ENCODE data around the gene CD300LB. TPM values are rescaled to one million over a fixed set of nuclear protein-coding genes. Genes with fewer than 3 reads are reported as not detected.

The CD300LB gene
- total RNA-seq, 1 experiment from 2014 or later = not detected

DNA sequence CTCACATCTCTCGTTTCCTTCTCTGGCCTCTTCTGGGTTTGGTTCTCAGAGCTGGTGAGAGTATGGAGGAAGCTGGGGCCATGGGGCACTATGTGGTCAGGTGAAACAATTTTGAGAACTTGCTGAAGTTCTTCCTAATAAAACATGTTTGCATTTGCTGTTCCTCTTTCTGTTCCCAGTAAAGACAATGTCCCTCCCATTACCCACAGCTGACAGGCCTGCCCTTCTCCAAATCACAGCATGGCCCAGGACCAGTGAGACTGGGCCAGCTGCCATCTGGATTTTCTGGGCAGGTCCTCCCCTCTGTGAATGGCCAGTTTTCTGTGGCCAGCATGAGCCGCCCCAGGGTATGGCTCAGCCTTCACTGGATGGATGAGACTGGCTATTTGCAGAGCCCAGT lies 36.1 kb upstream of the CD300LB start, which contains the start of gene CD300H:
TSS of gene CD300H (minus strand) at position 113 of the 400 bp plus-strand sequence.
- TF ChIP-seq FOXK1 (CRISPR knock-in tag; IDR thresholded peaks at IDR 0.05) (no peak), GTF2I (CRISPR knock-in tag; conservative IDR thresholded peaks at IDR 0.05) (no peak), FOXP1 (CRISPR knock-in tag; IDR thresholded peaks at IDR 0.05; ENCODE audit: borderline replicate concordance) (no peak), SOX15 (CRISPR knock-in tag; IDR thresholded peaks at IDR 0.05) (no peak), RELA (CRISPR knock-in tag; IDR thresholded peaks at IDR 0.05; ENCODE audit: borderline replicate concordance) (no peak), MXD4 (CRISPR knock-in tag; IDR thresholded peaks at IDR 0.05; ENCODE audit: borderline replicate concordance) (no peak), KAT7 (CRISPR knock-in tag; IDR thresholded peaks at IDR 0.05; ENCODE audit: borderline replicate concordance) (no peak), NR2C2 (CRISPR knock-in tag; IDR thresholded peaks at IDR 0.05) (no peak)
- TF ChIP-seq, protein P1, sequence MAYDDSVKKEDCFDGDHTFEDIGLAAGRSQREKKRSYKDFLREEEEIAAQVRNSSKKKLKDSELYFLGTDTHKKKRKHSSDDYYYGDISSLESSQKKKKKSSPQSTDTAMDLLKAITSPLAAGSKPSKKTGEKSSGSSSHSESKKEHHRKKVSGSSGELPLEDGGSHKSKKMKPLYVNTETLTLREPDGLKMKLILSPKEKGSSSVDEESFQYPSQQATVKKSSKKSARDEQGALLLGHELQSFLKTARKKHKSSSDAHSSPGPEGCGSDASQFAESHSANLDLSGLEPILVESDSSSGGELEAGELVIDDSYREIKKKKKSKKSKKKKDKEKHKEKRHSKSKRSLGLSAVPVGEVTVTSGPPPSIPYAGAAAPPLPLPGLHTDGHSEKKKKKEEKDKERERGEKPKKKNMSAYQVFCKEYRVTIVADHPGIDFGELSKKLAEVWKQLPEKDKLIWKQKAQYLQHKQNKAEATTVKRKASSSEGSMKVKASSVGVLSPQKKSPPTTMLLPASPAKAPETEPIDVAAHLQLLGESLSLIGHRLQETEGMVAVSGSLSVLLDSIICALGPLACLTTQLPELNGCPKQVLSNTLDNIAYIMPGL (CRISPR knock-in tag; IDR thresholded peaks at IDR 0.05) = no peak
- DNase-seq (ENCODE audit: low spot score) (no peak), ATAC-seq (no peak)
- Mint-ChIP-seq H3K27me3 (ENCODE audit: low read depth) (peaks cover 11% of the 10 kb centered on the region), H3K36me3 (no peaks in the 10 kb centered on the region), H3K4me1 (peaks cover 4% of the 10 kb centered on the region; the same call in 1 of the 2 replicates), H3K4me3 (no peak within 1 kb of the TSS), H3K27ac (no peak within 1 kb of the TSS), H3K9me3 (peaks cover 15% of the 10 kb centered on the region)
- POLR2A ChIA-PET = no interaction called here
- CTCF ChIA-PET = interaction anchor here (1.3 to 3.4 kb wide), 6 partner anchors 90 to 211 kb away, joined by 3 to 37 read pairs (median 21); partner anchors contain the start of gene RAB37

DNA sequence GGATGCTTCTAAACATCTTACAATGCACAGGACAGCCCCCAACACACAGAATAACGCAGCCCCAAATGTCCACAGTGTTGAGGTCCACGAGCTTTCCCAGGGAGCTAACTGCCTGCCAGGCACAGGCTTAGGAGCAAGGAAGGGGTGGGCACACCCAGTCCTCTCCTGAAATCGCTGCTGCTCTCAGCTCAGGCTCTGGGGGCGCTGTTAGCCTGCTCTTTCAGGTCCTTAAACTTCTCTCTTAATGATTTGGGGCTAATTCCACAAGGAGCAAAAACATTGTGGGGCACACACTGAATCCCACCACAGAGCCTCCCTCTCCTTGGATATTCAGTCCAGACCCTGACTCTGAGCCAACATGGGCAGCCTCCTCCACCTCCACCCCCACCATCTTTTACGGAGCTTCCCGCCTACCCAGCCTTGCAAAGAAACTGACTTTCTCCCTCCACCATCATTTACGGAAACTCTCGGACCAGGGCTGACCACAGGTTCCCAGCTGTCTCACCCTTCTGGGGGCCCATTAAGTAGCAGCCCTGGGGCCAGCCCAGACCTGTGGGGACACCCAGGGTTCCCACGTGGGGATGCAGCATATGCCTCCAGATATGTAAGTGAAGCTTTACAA lies 35.0 kb upstream of the CD300LB start:
- DNase-seq (ENCODE audit: low spot score) = peak; percentile 82
- Mint-ChIP-seq H3K4me3 (no peak overlapping the region), H3K9me3 (peaks cover 15% of the 10 kb centered on the region), H3K27me3 (ENCODE audit: low read depth) (peaks cover 18% of the 10 kb centered on the region), H3K27ac (no peak overlapping the region), H3K4me1 (peaks cover 7% of the 10 kb centered on the region; the same call in 1 of the 2 replicates), H3K36me3 (no peaks in the 10 kb centered on the region)
- POLR2A ChIA-PET = interaction anchor here (0.9 kb wide), 1 partner anchor 46 kb away, joined by 3 read pairs; no protein-coding TSS in a partner anchor
- no peak for TF ChIP-seq JUN (CRISPR knock-in tag; IDR thresholded peaks at IDR 0.05)
- TF ChIP-seq CTCF (IDR thresholded peaks at IDR 0.05) = peak; percentile 77
- peak; percentile 96 for ATAC-seq
- CTCF ChIA-PET = interaction anchor here (0.5 to 3.4 kb wide), 64 partner anchors 9 to 1355 kb away, joined by 3 to 37 read pairs (median 4); partner anchors contain the start of genes CD300LD, NAT9 and RAB37

DNA sequence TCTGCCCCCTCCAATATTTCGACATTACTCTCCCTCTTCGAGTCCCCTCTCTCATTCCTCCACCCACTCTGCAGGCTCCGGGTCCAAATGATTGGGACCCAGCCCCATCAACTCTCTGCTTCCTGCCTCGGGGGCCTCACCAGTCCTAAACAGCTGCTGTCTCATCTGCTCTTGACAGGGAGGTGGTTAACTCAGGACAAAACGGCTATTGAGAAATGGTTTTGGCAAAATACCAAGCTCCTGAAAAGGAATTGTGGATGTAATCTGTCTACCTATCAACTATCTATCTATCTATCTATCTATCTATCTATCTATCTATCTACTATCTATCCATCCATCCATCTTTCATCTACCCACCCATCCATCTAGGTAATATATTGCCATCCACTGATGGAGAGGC lies 33.9 kb upstream of the CD300LB start:
- peaks cover 7% of the 10 kb centered on the region; the same call in 1 of the 2 replicates for H3K4me1 Mint-ChIP-seq

More for the DNA sequence above, 33.9 kb upstream of the CD300LB start:
- no peak overlapping the region for H3K27ac Mint-ChIP-seq
- DNase-seq (ENCODE audit: low spot score) (no peak), ATAC-seq (no peak)
- peaks cover 15% of the 10 kb centered on the region for H3K9me3 Mint-ChIP-seq
- no peak overlapping the region for H3K4me3 Mint-ChIP-seq
- TF ChIP-seq ETV6 (CRISPR knock-in tag; IDR thresholded peaks at IDR 0.05) (no peak), ZNF532 (CRISPR knock-in tag; IDR thresholded peaks at IDR 0.05; ENCODE audit: borderline replicate concordance) (no peak), TCF7 (CRISPR knock-in tag; IDR thresholded peaks at IDR 0.05; ENCODE audit: low read depth) (no peak), EMX1 (CRISPR knock-in tag; IDR thresholded peaks at IDR 0.05) (no peak), ZNF423 (CRISPR knock-in tag; IDR thresholded peaks at IDR 0.05) (no peak), FOXK1 (CRISPR knock-in tag; IDR thresholded peaks at IDR 0.05) (no peak), PREB (CRISPR knock-in tag; IDR thresholded peaks at IDR 0.05; ENCODE audit: borderline replicate concordance) (no peak), ZNF671 (CRISPR knock-in tag; IDR thresholded peaks at IDR 0.05) (no peak), MXD4 (CRISPR knock-in tag; IDR thresholded peaks at IDR 0.05; ENCODE audit: borderline replicate concordance) (no peak), RORB (CRISPR knock-in tag; IDR thresholded peaks at IDR 0.05) (no peak), NR3C1 (CRISPR knock-in tag; conservative IDR thresholded peaks at IDR 0.05; ENCODE audit: low read depth) (no peak), ZNF416 (CRISPR knock-in tag; IDR thresholded peaks at IDR 0.05) (no peak)
- H3K36me3 Mint-ChIP-seq = no peaks in the 10 kb centered on the region
- CTCF ChIA-PET = interaction anchor here (1.3 to 3.4 kb wide), 6 partner anchors 112 to 197 kb away, joined by 3 to 37 read pairs (median 19); partner anchors contain the start of gene RAB37
- peaks cover 29% of the 10 kb centered on the region for H3K27me3 Mint-ChIP-seq (ENCODE audit: low read depth)
- POLR2A ChIA-PET = no interaction called here
